ENCODE measurements around the gene HPS4. TPM values are rescaled to one million over a fixed set of nuclear protein-coding genes. Genes with fewer than 3 reads are reported as not detected.

Gene HPS4
- total RNA-seq, 1 donor from 2014 or later, result 11.7 TPM

GRCh38 chr22:26479043-26479791 lies 4.4 kb downstream of the HPS4 start:
- H3K4me3 ChIP-seq, result peak overlapping the region; percentile 37
- H3K27ac ChIP-seq (replicated peaks), result no peak overlapping the region

GRCh38 chr22:26477341-26477731 lies 6.2 kb downstream of the HPS4 start:
- Histone ChIP-seq H3K27me3 (ENCODE audit: low read depth) (no peaks in the 10 kb centered on the region), H3K27ac (replicated peaks) (no peak overlapping the region), H3K9me3 (replicated peaks) (no peaks in the 10 kb centered on the region), H3K4me1 (peaks cover 38% of the 10 kb centered on the region), H3K36me3 (peaks cover 56% of the 10 kb centered on the region), H3K4me3 (no peak overlapping the region)
- intact Hi-C loops (cut with micrococcal nuclease), result no loop called here
- DNase-seq, result no peak
- TF ChIP-seq CTCF (IDR thresholded peaks at IDR 0.05; ENCODE audit: borderline replicate concordance), result no peak

More at GRCh38 chr22:26479043-26479791, 4.4 kb downstream of the HPS4 start:
- Histone ChIP-seq H3K4me1 (peaks cover 55% of the 10 kb centered on the region), H3K27me3 (ENCODE audit: low read depth) (no peaks in the 10 kb centered on the region), H3K9me3 (replicated peaks) (no peaks in the 10 kb centered on the region), H3K36me3 (peaks cover 39% of the 10 kb centered on the region)
- no peak for DNase-seq
- TF ChIP-seq CTCF (IDR thresholded peaks at IDR 0.05; ENCODE audit: borderline replicate concordance), result peak; percentile 8
- intact Hi-C loops (cut with micrococcal nuclease), result no loop called here

- H3K9me3 ChIP-seq (replicated peaks), result no peaks in the 10 kb centered on the region
- peaks cover 61% of the 10 kb centered on the region for H3K36me3 ChIP-seq
- intact Hi-C loops (cut with micrococcal nuclease), result no loop called here
- H3K4me3 ChIP-seq, result no peak overlapping the region
- no peak overlapping the region for H3K27ac ChIP-seq (replicated peaks)
- DNase-seq, result no peak
- TF ChIP-seq CTCF (IDR thresholded peaks at IDR 0.05; ENCODE audit: borderline replicate concordance), result no peak
- H3K4me1 ChIP-seq, result peaks cover 32% of the 10 kb centered on the region
- no peaks in the 10 kb centered on the region for H3K27me3 ChIP-seq (ENCODE audit: low read depth)
Measured at GRCh38 chr22:26476705-26477340, 6.8 kb downstream of the HPS4 start.

- intact Hi-C loops (cut with micrococcal nuclease), result no loop called here
- TF ChIP-seq CTCF (IDR thresholded peaks at IDR 0.05; ENCODE audit: borderline replicate concordance), result no peak
- H3K4me1 ChIP-seq, result peaks cover 11% of the 10 kb centered on the region
- no peaks in the 10 kb centered on the region for H3K9me3 ChIP-seq (replicated peaks)
- no peaks in the 10 kb centered on the region for H3K27me3 ChIP-seq (ENCODE audit: low read depth)
- no peak overlapping the region for H3K4me3 ChIP-seq
- peaks cover 83% of the 10 kb centered on the region for H3K36me3 ChIP-seq
- no peak overlapping the region for H3K27ac ChIP-seq (replicated peaks)
- no peak for DNase-seq
Measured at GRCh38 chr22:26474682-26475081, 8.9 kb downstream of the HPS4 start.

GRCh38 chr22:26471522-26471921 lies 12.1 kb downstream of the HPS4 start:
- intact Hi-C loops (cut with micrococcal nuclease), result no loop called here

More at GRCh38 chr22:26471522-26471921, 12.1 kb downstream of the HPS4 start:
- H3K4me3 ChIP-seq, result no peak overlapping the region
- peaks cover 97% of the 10 kb centered on the region for H3K36me3 ChIP-seq
- no peaks in the 10 kb centered on the region for H3K9me3 ChIP-seq (replicated peaks)
- DNase-seq, result no peak
- TF ChIP-seq CTCF (IDR thresholded peaks at IDR 0.05; ENCODE audit: borderline replicate concordance), result no peak
- H3K27ac ChIP-seq (replicated peaks), result no peak overlapping the region
- H3K27me3 ChIP-seq (ENCODE audit: low read depth), result no peaks in the 10 kb centered on the region
- no peaks in the 10 kb centered on the region for H3K4me1 ChIP-seq

All from left ventricle myocardium inferior (tissue), 1 donor.